GM19452 (cell line): ENCODE measurements around the gene IGSF9.
"Not testable (repeated sequence)": the region's sequence is repeated elsewhere in the genome, so short reads cannot be mapped to it uniquely, and the experiment has no call there.

Source experiments
- ATAC-seq: cut with Tn5 transposase; IDR thresholded peaks from one replicate; pipeline ENCODE4 v1.9.1; 2021; ENCODE audit not compliant: unreplicated experiment

Gene IGSF9

DNA sequence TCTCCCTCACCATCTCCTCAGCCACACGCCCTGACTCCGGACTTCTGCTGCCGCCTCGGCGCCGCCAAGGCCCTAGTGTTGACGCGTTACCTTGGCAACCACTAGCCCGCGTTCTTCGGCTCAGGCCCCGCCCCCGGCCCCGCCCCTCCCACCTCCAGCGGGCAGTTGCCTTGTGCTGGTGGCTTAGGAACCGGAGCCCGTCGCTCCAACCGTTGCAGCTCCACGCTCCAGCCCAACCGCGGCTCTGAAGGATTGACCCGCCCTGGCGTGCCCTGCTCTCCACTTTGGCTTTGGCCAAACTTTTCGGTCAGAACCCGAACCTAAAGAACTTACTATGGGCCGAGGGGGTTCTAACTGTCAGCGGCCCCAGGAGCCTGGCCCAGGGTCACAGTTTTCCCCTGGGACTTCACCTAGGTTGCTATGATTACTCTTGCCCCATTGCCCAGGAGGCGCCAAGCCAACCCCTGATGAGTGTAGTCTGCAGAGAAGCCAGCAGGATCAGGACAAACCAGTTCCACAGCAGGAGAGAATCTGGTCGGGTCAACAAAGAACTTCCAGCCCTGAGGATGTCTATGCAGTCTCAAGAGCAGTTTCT lies 45.2 kb downstream of the IGSF9 start, which contains the start of gene CFAP45:
Gene CFAP45 (minus strand): TSS at position 80 of the 595 bp plus-strand sequence. CDS start 67 bp downstream, at position 13.
- no peak for ATAC-seq

DNA sequence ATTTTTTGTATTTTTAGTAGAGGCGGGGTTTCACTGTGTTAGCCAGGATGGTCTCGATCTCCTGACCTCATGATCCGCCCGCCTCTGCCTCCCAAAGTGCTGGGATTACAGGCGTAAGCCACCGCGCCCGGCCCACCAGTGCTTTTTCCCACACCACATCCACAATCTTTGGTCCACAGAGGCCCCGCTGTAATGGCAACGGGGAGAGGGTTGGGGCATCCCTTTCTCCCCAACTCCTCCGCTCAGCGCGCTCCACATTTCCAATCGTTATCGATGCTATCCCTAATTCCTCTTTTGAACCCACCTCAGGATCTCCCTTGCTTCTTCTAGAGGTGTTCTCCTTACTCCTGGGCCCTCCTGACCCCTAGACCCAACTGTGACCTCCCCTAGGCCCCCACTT lies 45.8 kb downstream of the IGSF9 start:
- not testable (repeated sequence) for ATAC-seq

- no peak for ATAC-seq
These were observed 46.9 kb downstream of the IGSF9 start for GRCh38 chr1:159898527-159898926.

GRCh38 chr1:159897962-159898361 lies 47.5 kb downstream of the IGSF9 start:
- ATAC-seq, result no peak

DNA sequence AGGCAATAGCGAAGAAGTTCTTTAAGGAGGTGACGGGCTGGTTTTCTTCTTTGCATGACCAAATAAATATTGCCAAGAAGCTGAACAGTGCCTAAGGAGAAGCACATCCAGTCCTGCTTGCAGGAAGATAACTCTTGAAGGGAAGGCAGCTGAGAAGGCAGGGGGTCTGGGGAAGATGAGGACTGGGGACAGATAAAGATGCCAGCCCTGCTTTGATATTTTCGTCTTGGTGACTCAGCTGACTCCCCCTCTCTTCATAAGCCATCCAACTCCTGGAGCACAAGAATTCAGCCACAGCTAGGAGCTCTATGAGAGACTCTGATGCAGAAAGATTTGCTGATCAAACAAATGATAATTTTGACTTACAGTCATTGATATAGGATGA lies 48.9 kb downstream of the IGSF9 start:
- ATAC-seq, result no peak

DNA sequence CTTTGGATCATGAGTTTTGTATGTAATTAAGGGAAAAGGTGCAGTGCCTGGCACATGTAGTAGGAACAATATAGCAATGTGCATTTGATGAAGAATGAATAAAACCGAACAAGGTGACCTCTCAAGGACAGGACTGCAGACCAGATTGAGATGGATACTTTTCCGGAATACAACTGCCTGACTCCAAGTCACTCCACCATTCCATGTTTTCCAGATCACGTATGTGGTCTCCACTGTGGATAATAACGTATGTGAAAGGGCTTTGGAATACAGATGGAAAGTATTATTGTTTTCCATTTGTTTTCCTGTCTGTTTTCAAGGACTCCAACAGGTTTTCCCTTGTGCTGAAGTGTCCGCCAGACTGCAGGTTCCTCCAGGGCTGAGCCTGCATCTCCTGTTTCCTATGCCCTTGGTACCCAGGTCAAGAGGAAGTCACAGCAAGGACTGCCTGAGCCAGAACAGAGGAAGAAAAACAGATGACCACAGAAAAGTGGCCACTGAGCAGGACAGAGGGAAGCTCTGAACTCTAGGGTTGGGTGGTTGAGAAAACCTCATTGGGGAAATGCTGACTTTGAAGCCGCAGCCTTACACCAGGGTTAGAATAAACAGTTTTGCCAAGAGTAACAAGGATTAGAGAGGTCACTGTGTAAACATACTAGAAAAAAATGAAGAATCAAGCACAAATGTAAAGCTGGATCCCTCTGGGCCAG lies 49.4 kb downstream of the IGSF9 start:
- ATAC-seq, result no peak

DNA sequence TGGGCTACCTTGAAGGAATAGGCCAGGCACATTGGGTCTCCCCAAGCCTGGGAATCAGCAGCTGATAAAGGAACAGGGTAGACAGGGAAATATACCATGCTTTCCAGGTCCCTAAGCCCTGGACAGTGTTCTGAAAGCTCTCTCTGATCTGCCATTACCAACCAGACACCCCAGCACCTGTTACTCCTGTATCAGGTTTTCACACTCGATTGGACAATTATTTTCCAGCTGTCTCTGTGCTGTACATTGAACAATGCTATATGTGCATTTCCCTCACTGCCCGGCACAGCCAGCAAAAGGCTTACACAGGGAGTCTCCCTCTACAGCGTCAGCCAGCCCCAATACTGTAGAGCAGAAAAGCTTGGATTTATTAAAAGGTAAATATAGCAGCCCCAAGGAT lies 50.1 kb downstream of the IGSF9 start:
- no peak for ATAC-seq

- no peak for ATAC-seq
These were observed 52.5 kb downstream of the IGSF9 start for GRCh38 chr1:159892944-159893343.

DNA sequence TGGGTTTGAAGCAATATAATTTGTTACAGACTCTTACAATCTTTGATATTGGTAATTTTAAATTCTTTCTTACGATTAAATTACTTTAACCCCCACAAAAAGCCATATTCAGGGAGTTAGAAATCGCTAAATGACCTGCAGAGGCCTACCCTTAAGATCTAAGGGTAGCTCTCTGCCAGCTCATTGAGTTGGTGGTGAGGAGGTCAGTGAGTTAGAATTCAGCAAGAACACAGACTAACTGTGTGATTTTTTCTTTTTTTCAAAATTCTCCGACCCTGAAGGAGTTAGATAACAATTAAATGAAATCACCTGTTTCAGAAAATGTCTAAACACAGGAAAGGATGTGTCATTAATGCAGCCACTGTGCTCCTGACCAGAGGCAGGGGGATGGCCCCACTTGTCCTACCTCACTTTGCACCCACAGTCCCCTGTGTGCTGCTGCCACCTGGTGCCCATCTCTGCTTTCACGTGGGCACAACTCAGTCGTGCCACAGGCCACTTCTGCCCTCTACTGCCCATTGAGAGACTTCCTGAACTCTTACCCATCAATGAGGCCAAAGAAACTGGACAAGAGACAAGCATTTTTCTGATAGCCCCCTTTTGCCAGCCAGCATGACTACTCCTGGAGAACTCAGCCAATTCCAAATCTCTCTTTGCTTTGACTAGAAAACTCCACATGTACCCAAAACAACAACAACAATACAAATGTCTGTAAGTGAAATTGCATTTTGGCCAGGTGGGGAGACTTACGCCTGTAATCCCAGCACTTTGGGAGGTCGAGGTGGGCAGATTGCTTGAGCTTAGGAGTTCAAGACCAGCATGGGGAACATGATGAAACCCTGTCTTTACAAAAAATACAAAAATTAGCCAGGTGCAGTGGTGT lies 53.9 kb downstream of the IGSF9 start:
- peak; percentile 66 for ATAC-seq

DNA sequence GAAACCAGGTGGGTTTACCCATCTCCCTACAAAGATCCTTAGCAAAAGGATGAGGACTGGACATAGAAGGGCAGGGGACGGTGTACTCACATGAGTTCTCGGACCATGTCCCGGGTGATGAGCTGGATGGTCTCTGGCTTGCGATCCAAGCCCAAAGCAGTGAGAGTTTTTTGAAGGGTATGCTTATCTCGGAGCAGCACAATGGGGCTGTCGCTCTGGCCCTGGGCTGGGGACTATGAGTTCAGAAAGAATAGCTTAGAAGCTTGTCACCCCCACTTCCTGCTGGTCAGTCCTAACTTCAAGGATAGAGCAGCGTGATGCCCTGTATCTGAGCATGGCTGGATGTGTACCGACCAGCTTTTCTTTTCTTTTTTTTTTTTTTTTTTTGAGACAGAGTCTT lies 55.0 kb downstream of the IGSF9 start:
- no peak for ATAC-seq

DNA sequence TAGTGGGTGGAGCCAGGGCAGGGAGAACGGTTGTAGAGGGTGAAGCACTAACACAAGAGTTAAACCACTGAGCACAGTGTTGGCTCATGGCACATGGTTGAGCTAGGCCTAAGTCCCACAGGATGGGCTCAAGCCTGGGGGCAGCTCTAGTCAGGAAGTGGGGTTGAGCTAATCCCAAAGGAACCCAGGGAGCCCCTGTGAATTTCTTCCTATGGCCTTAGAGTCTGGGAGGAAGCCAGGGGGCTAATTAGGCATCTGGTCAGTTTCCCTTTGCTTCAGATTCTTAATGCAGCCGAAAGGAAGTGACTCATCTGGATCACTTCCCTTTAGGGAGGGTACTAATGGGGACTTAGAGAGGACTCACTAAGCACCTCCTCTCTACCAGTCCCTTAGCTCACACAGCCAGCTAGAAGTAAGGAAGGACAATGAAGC lies 55.6 kb downstream of the IGSF9 start:
- peak; percentile 89 for ATAC-seq

DNA sequence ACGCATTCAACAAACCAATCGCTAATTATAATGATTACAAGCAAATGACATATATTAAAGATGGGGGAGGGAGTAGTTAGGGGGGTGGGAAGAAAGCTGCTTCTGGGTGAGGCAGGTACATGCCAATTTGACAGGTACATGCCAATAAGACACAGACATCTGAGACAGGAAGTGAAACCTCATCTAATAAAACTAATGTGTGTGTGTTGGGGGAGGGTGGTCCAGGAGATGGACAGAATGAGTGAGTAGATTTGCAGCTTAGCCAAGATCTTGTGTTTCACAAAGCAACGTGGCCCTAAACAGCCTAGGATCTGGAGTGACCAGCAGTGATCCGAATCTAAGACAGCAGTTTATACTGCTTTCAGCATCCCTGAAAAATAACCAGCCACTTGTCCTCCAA lies 56.2 kb downstream of the IGSF9 start:
- ATAC-seq, result no peak

GRCh38 chr1:159884296-159884695 lies 61.1 kb downstream of the IGSF9 start:
- ATAC-seq, result no peak

DNA sequence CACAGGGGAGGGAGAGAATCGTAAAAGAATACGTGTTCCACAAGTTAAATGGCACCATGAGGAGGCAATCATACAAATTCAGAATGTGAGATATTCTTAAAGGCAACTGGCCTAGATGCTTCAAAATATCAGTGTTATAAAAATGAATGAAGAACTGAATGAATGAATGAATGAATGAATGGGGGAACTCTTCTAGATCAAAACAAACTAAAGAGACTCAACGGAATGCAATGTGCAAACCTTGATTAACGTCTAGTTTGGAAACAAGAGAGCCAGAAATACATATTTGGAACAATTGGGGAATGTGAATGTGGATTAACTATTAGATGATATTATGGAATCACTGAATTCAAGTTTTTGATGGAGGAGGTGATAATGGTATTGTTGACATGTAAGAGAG lies 62.3 kb downstream of the IGSF9 start:
- no peak for ATAC-seq

DNA sequence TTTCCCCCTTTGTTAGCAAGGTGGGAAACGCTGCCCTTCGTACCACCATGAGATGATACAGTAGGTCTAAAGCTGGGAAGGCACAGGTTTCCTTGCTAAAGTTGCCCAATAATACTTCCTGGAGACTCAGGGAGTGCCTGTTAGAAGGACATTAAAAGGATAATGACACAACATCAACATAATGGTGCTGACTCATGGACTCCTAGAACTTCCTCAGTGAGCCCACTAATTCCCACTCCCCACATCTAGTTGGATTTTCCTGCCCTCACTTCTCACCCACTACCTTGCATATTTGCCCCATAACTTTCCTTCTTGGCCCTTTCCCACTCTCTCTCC lies 62.9 kb downstream of the IGSF9 start:
- no peak for ATAC-seq

- ATAC-seq, result no peak
These were observed 63.5 kb downstream of the IGSF9 start for GRCh38 chr1:159881622-159882526.

GRCh38 chr1:159880430-159880829 lies 65.0 kb downstream of the IGSF9 start:
- no peak for ATAC-seq

DNA sequence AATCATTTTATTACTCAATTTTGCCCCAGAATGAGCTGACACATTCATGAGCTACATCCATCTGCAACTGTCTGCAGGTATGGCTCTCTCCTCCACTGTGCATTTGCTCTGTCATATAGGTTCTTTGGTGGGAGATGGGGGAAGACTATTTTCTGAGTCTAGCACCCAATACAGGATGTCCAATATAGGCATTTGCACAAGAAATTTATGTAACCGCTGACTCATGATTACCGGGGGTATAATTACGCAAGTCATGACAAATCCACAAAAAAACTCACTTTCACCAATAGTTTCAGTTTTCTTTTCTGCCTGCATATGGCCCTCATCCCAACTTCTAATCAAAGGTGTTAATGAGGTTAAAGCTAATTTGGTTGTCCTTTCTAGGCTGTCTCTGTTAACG lies 65.4 kb downstream of the IGSF9 start:
- no peak for ATAC-seq

DNA sequence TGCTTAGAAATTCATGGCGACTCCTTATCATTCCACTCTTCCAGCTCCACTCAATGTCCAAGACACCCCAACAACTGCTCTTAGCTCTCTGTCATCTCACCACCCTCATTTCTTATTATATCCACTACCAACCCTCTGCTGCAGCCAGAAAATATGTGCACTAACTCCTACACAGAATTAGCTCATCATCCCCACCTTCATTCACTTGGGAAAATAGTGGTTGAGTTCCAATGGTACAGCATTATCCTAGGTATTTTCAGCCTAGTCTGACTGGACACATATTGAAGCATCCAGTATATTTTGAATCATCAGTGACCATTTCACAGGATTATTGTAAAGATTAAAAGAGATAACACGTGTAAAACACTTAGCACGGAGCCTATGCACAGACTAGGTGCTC lies 66.3 kb downstream of the IGSF9 start:
- no peak for ATAC-seq

- ATAC-seq, result no peak
These were observed 67.5 kb downstream of the IGSF9 start for GRCh38 chr1:159877695-159878444.
